Parathyroid adenoma (tissue), 2 donors: Measurements from ENCODE around the gene ITPK1.
A peak's percentile ranks its signal among the peaks of the same experiment; 100 is the strongest.

Experiments
- H2AFZ ChIP-seq: fragments of 300-600 bp; sonication (generic); one replicate; pipeline ENCODE4 v1.7.0; 2017; ENCODE audit warnings: antibody characterized with exemption, mild to moderate bottlenecking
- H3K27ac ChIP-seq: fragments of 300-600 bp; sonication (generic); one replicate; pipeline ENCODE4 v1.7.0; 2017
- H3K27me3 ChIP-seq: fragments of 300-600 bp; sonication (generic); one replicate; pipeline ENCODE4 v1.7.0; 2017; ENCODE audit warnings: low read length; ENCODE audit not compliant: control insufficient read depth, insufficient read depth
- H3K36me3 ChIP-seq: fragments of 300-600 bp; sonication (generic); one replicate; pipeline ENCODE4 v1.7.0; 2017; ENCODE audit warnings: low read length; ENCODE audit not compliant: control insufficient read depth, insufficient read depth
- H3K4me1 ChIP-seq: fragments of 300-600 bp; sonication (generic); one replicate; pipeline ENCODE4 v1.7.0; 2017; ENCODE audit warnings: control low read depth
- H3K4me2 ChIP-seq: fragments of 300-600 bp; sonication (generic); one replicate; pipeline ENCODE4 v1.7.0; 2017; ENCODE audit warnings: low read length
- H3K4me3 ChIP-seq: fragments of 300-600 bp; sonication (generic); one replicate; pipeline ENCODE4 v1.7.0; 2017; ENCODE audit warnings: low read depth, low read length
- H3K79me2 ChIP-seq: fragments of 300-600 bp; sonication (generic); one replicate; pipeline ENCODE4 v1.7.0; 2017; ENCODE audit warnings: control low read depth
- H3K9ac ChIP-seq: fragments of 300-600 bp; sonication (generic); one replicate; pipeline ENCODE4 v1.7.0; 2017; ENCODE audit warnings: mild to moderate bottlenecking
- H3K9me3 ChIP-seq: fragments of 300-600 bp; sonication (generic); one replicate; pipeline ENCODE4 v1.7.0; 2017; ENCODE audit warnings: low read length; ENCODE audit not compliant: control insufficient read depth
- TF ChIP-seq, protein P1 (sequence below): fragments of 300-600 bp; sonication (generic); IDR thresholded peaks from one replicate; pipeline ENCODE4 v1.7.0; 2017; ENCODE audit warnings: antibody characterized with exemption, mild to moderate bottlenecking
- donor health status: primary hyperparathyroidism.

The ITPK1 gene

DNA sequence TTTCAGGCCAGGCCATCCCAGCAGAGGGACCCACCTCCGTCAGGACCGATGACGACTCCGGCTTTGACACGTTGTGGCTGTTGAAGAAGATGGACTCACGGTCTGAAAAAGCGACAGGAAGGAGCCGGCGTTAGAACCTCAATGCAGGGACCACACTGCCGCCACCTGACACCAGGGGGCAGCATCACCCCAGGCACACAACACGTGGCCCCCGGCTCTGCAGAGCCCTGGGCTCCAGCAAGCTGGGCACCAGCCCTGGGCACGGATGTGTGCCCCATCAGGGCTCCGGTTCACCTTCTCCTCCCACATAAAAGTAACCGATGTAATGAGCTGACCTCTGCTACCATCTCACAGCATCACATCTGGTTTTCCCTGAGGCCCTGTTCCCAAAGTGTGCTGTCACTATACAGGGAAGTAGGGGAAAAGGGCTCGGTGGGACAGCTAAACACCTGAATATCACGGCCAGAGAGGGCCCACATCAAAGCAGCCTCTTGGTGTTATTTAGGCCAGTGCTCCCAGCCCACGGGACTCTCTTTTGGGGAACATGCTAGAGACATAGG lies 163.7 kb downstream of the ITPK1 start:
- TF ChIP-seq, protein P1, sequence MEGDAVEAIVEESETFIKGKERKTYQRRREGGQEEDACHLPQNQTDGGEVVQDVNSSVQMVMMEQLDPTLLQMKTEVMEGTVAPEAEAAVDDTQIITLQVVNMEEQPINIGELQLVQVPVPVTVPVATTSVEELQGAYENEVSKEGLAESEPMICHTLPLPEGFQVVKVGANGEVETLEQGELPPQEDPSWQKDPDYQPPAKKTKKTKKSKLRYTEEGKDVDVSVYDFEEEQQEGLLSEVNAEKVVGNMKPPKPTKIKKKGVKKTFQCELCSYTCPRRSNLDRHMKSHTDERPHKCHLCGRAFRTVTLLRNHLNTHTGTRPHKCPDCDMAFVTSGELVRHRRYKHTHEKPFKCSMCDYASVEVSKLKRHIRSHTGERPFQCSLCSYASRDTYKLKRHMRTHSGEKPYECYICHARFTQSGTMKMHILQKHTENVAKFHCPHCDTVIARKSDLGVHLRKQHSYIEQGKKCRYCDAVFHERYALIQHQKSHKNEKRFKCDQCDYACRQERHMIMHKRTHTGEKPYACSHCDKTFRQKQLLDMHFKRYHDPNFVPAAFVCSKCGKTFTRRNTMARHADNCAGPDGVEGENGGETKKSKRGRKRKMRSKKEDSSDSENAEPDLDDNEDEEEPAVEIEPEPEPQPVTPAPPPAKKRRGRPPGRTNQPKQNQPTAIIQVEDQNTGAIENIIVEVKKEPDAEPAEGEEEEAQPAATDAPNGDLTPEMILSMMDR, result peak; percentile 97
- Histone ChIP-seq H3K9me3 (no peaks in the 10 kb centered on the region), H3K27me3 (no peaks in the 10 kb centered on the region), H3K4me3 (no peak overlapping the region), H3K4me2 (no peak overlapping the region), H3K79me2 (peaks cover 9% of the 10 kb centered on the region), H3K4me1 (peaks cover 3% of the 10 kb centered on the region), H2AFZ (no peak overlapping the region), H3K36me3 (no peaks in the 10 kb centered on the region), H3K27ac (no peak overlapping the region), H3K9ac (no peak overlapping the region)

DNA sequence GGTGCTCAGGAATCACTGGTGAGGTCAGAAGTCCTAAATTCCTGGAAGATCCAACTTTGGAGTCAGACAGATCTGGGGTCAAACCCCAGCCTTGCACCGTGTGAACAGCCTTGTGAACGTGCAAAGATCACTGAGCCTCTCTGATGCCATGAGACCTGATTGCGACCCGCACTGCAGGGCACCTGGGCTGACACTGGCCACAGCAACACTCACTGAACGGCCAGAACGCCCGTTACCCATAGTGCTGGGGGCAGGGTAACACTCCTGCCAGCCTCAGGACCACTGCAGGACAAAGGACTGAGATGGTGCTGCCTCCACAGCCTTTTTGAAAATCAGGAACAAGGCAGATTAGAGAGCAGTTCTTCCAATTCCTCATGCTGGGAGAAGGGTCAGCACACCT lies 164.5 kb downstream of the ITPK1 start:
- no peak overlapping the region for H3K4me3 ChIP-seq
- H3K27me3 ChIP-seq, result no peaks in the 10 kb centered on the region
- no peaks in the 10 kb centered on the region for H3K9me3 ChIP-seq
- H3K4me1 ChIP-seq, result peaks cover 3% of the 10 kb centered on the region
- H3K79me2 ChIP-seq, result peaks cover 14% of the 10 kb centered on the region
- TF ChIP-seq, protein P1, result no peak
- H3K4me2 ChIP-seq, result no peak overlapping the region
- H3K9ac ChIP-seq, result no peak overlapping the region
- H3K27ac ChIP-seq, result no peak overlapping the region
- no peaks in the 10 kb centered on the region for H3K36me3 ChIP-seq
- no peak overlapping the region for H2AFZ ChIP-seq

DNA sequence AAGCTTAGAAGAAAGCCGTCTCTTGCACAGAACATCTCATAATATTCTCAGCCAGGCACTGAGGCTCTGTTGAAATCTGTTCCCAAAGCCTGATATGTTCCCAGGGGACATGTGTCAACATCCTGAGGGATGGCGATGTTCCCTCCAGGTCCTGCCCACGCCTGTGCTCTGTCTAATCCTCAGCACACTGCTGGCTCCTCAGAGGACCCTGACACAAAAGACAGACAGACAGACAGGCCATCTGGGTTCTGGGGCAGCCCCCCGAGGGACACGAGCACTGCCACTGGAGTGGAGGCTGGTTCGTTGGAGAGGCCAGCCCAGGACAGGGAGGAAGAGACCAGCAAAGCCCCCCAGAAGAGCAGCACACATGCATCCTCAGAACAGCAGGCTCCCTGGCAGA lies 165.0 kb downstream of the ITPK1 start:
- H3K9ac ChIP-seq, result no peak overlapping the region
- H3K27me3 ChIP-seq, result no peaks in the 10 kb centered on the region
- TF ChIP-seq, protein P1, result no peak
- H2AFZ ChIP-seq, result no peak overlapping the region
- no peaks in the 10 kb centered on the region for H3K36me3 ChIP-seq
- H3K9me3 ChIP-seq, result no peaks in the 10 kb centered on the region
- H3K4me1 ChIP-seq, result peaks cover 3% of the 10 kb centered on the region
- peak overlapping the region; percentile 23 for H3K4me2 ChIP-seq
- peaks cover 14% of the 10 kb centered on the region for H3K79me2 ChIP-seq
- no peak overlapping the region for H3K4me3 ChIP-seq
- no peak overlapping the region for H3K27ac ChIP-seq

DNA sequence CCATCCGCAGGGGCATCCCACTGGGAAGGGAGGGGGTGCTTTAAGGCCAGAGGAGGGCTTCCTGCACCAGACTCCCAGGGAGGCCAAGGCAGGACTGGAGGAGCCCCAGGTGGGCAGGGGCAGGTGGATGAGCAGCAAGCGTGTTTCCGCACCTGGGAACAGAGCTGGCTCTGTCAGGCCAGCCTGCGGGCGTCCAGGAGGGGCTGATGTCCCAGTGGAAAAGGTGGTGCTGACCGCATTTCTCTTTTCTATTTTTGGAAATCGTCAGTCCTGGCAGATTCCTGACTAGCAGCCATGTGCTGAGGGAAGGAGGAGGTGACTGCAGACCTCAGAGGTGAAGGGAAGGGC lies 165.6 kb downstream of the ITPK1 start:
- Histone ChIP-seq H3K4me1 (peaks cover 3% of the 10 kb centered on the region), H3K9me3 (no peaks in the 10 kb centered on the region), H3K4me2 (peak overlapping the region; percentile 45), H2AFZ (no peak overlapping the region), H3K27ac (no peak overlapping the region), H3K79me2 (peaks cover 14% of the 10 kb centered on the region), H3K4me3 (no peak overlapping the region), H3K36me3 (no peaks in the 10 kb centered on the region), H3K9ac (no peak overlapping the region), H3K27me3 (no peaks in the 10 kb centered on the region)
- TF ChIP-seq, protein P1, result no peak

DNA sequence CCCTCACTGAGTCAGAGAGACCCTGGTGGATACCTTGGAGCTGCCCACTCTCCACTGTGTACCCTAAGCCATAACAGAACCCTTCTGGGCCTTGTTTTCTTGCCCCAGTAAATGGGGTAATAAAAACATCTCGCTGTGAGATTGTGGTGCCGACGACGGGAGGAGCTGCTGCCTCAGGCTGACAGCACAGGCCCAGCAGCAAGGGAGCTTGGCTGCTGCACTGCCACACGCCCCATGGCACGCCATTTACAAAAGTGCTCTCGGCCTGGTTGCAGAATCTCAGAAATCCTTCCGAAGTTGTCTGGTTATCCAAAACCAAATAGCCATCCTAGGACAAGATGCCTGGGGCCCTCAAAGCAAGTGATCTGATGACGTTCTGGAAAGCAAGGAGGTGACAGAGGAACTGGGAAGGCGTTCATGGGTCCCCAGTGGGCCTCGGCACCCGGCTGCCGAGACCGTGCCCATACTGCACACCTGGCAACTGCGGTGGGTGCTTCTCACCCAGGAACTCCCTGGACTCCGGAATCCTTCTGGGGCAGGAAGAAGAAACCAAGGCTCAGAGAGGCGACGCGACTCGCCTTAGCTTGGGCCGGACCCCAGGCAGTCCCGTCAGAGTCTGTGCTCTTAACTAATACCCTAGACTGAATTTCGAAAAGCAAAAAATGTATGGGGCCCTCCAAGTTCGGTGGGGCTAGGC lies 166.1 kb downstream of the ITPK1 start:
- TF ChIP-seq, protein P1, result no peak
- Histone ChIP-seq H3K79me2 (peaks cover 14% of the 10 kb centered on the region), H3K4me1 (peaks cover 3% of the 10 kb centered on the region), H3K36me3 (no peaks in the 10 kb centered on the region), H3K4me3 (no peak overlapping the region), H3K27me3 (no peaks in the 10 kb centered on the region), H3K9me3 (no peaks in the 10 kb centered on the region), H3K27ac (no peak overlapping the region), H2AFZ (no peak overlapping the region), H3K9ac (no peak overlapping the region), H3K4me2 (peak overlapping the region; percentile 45)
